Panc1 (cell line): ENCODE data around the gene FCRL4. TPM values are rescaled to one million over a fixed set of nuclear protein-coding genes. Genes with fewer than 3 reads are reported as not detected.

Experiments
- ATAC-seq: fragments of 200-7000 bp; cut with Tn5 transposase; 2 replicates; pipeline ENCODE4 v1.9.1; 2020; ENCODE audit warnings: mild to moderate bottlenecking, moderate library complexity
- BruUV-seq: library from RNA; stranded (reverse); fragments of 400-500 nt; replicated peaks from 2 replicates; lab custom pipeline; 2021; lab: Mats Ljungman, UMichigan
- CTCF ChIA-PET: fragments of 300-600 bp; sonication (Branson Sonifier 250); formaldehyde crosslinking; loops from one replicate; lab custom pipeline; 2022; ENCODE audit warnings: antibody characterized with exemption; lab: Charles Lee
- POLR2A ChIA-PET: fragments of 300-600 bp; sonication (Branson Sonifier 250); formaldehyde crosslinking; loops from one replicate; lab custom pipeline; 2022; ENCODE audit warnings: antibody characterized with exemption; lab: Charles Lee
- DNase-seq: peaks from one replicate; pipeline ENCODE4 v3.0.0-alpha.2; 2010; ENCODE audit warnings: low read depth, low spot score
- H3K27ac ChIP-seq: 2 replicates; pipeline ENCODE4 v1.5.1; 2011; ENCODE audit warnings: mild to moderate bottlenecking, low read length, inconsistent platforms
- H3K27me3 ChIP-seq: fragments of 200-500 bp; sonication (Bioruptor generic); 2 replicates; pipeline ENCODE4 v1.6.0; 2014; ENCODE audit warnings: low read length, inconsistent platforms; ENCODE audit not compliant: control insufficient read depth, insufficient read depth
- H3K36me3 ChIP-seq: fragments of 200-500 bp; sonication (Bioruptor generic); 2 replicates; pipeline ENCODE4 v1.5.1; 2014; ENCODE audit warnings: inconsistent platforms, mild to moderate bottlenecking, low read length, moderate library complexity; ENCODE audit not compliant: control insufficient read depth, insufficient read depth
- H3K4me1 ChIP-seq: 2 replicates; pipeline ENCODE4 v1.5.1; 2011; ENCODE audit warnings: inconsistent platforms, mild to moderate bottlenecking, low read length, moderate library complexity; ENCODE audit not compliant: control insufficient read depth, insufficient read depth
- H3K4me3 ChIP-seq, 2 experiments: 2 replicates each; pipeline ENCODE4 v1.5.1; 2011 to 2012; ENCODE audit warnings: low read depth in 2 of 2, low read length in 2 of 2, mild to moderate bottlenecking in 2 of 2, inconsistent platforms in 1 of 2, moderate library complexity in 1 of 2
- H3K9me3 ChIP-seq: fragments of 200-500 bp; sonication (Bioruptor generic); 2 replicates; pipeline ENCODE4 v1.5.1; 2014; ENCODE audit warnings: low read depth, mild to moderate bottlenecking, inconsistent platforms, low read length, moderate library complexity; ENCODE audit not compliant: control insufficient read depth, insufficient read depth
- CTCF ChIP-seq: fragments of 450-650 bp; IDR thresholded peaks from 2 replicates; pipeline ENCODE4 v1.5.1; 2017; ENCODE audit warnings: mild to moderate bottlenecking
- POLR2AphosphoS5 ChIP-seq: IDR thresholded peaks from 2 replicates; pipeline ENCODE4 v1.6.1; 2012; ENCODE audit warnings: mild to moderate bottlenecking, low read depth, low read length, moderate library complexity
- REST ChIP-seq, 2 experiments: IDR thresholded peaks; 2 replicates each; pipeline ENCODE4 v1.6.1; 2011 to 2012; ENCODE audit warnings: low read depth in 2 of 2, control low read depth in 1 of 2, low read length in 1 of 2, mild to moderate bottlenecking in 1 of 2, moderate library complexity in 1 of 2; ENCODE audit not compliant: insufficient read depth in 1 of 2
- SIN3A ChIP-seq: IDR thresholded peaks from 2 replicates; pipeline ENCODE4 v1.6.1; 2012; ENCODE audit warnings: low read depth, mild to moderate bottlenecking, low read length, moderate library complexity, borderline replicate concordance; ENCODE audit not compliant: insufficient read depth
- TCF7L2 ChIP-seq: IDR thresholded peaks from 2 replicates; pipeline ENCODE4 v1.6.1; 2011; ENCODE audit warnings: mild to moderate bottlenecking, low read depth, low read length, inconsistent platforms
- in situ Hi-C: cut with HindIII; loops from 2 replicates; pipeline ENCODE4 v1.10.0; 2016; ENCODE audit warnings: low sequenced_read_pairs, low pct_unique_long_range_greater_than_20kb
- intact Hi-C: fragments of 100-400 bp; cut with micrococcal nuclease; formaldehyde crosslinking; loops from one replicate; pipeline ENCODE4 v1.10.0; 2022; ENCODE audit not compliant: unreplicated experiment
- total RNA-seq: library from RNA; stranded (reverse); gene quantifications from one replicate; pipeline ENCODE4 v1.2.1, GENCODE V29; 2021; ENCODE audit not compliant: unreplicated experiment

FCRL4 gene
- total RNA-seq, 1 experiment from 2014 or later, result not detected

GRCh38 chr1:157624471-157624870 lies 26.6 kb upstream of the FCRL4 start:
- ATAC-seq, result no peak
- no peaks in the 10 kb centered on the region for H3K9me3 ChIP-seq
- in situ Hi-C loops, result no loop called here
- intact Hi-C loops, result no loop called here
- H3K4me3 ChIP-seq, result no peak overlapping the region
- peaks cover 6% of the 10 kb centered on the region; the same call in 1 of the 2 replicates for H3K27me3 ChIP-seq
- ChIA-PET POLR2A (no interaction called here), CTCF (interaction anchor here (0.6 kb wide), 1 partner anchor 94 kb away, joined by 3 read pairs; no protein-coding TSS in a partner anchor)
- no TSS peak for BruUV-seq
- DNase-seq, result no peak
- TF ChIP-seq CTCF (no peak), POLR2AphosphoS5 (no peak), REST (IDR thresholded peaks at IDR 0.05; ENCODE audit: insufficient read depth in 1 of 2, low read depth in 2 of 2, low read length in 1 of 2) (no peak), SIN3A (no peak), TCF7L2 (no peak)
- no peaks in the 10 kb centered on the region for H3K4me1 ChIP-seq
- H3K36me3 ChIP-seq, result no peaks in the 10 kb centered on the region
- H3K27ac ChIP-seq, result no peak overlapping the region

- Histone ChIP-seq H3K4me1 (no peaks in the 10 kb centered on the region), H3K36me3 (no peaks in the 10 kb centered on the region), H3K4me3 (no peak overlapping the region), H3K9me3 (no peaks in the 10 kb centered on the region), H3K27ac (no peak overlapping the region), H3K27me3 (peaks cover 6% of the 10 kb centered on the region; the same call in 1 of the 2 replicates)
- TF ChIP-seq CTCF (no peak), SIN3A (no peak), POLR2AphosphoS5 (no peak), REST (IDR thresholded peaks at IDR 0.05; ENCODE audit: insufficient read depth in 1 of 2, low read depth in 2 of 2, low read length in 1 of 2) (no peak), TCF7L2 (no peak)
- ChIA-PET CTCF (no interaction called here), POLR2A (no interaction called here)
- intact Hi-C loops, result no loop called here
- BruUV-seq, result no TSS peak
- no peak for DNase-seq
- in situ Hi-C loops, result no loop called here
- no peak for ATAC-seq
Observed at GRCh38 chr1:157622471-157622870, 24.6 kb upstream of the FCRL4 start.
